Measurements from ENCODE around the gene HOXA3. TPM values are rescaled to one million over a fixed set of nuclear protein-coding genes. Genes with fewer than 3 reads are reported as not detected.
A peak's percentile ranks its signal among the peaks of the same experiment; 100 is the strongest.

Gene HOXA3
- total RNA-seq, 1 donor from 2014 or later = 14.4 TPM

DNA sequence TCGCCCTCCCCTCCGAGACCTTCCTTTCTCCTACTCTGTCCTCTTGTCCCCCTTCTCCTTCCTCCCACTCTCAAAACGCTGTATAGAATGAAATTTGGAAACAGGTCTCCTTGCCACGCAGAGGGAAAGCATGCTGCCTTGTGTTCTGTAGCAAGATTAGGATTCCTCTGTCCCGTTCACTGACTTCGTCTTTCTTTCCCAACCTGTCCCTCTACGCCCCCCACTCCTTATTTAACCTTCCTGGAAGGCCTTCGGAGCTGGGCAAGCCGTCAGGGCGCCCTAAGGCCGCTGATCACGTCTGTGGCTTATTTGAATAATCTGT is 11.6 kb upstream of the HOXA3 start:
- H3K27me3 ChIP-seq = peaks cover 34% of the 10 kb centered on the region
- H3K4me3 ChIP-seq = peak overlapping the region; percentile 45 to 59
- no peaks in the 10 kb centered on the region for H3K36me3 ChIP-seq
- peaks cover 0 to 4% of the 10 kb centered on the region in 2 donors for H3K4me1 ChIP-seq
- no peaks in the 10 kb centered on the region for H3K9me3 ChIP-seq
- no peak for DNase-seq (ENCODE audit: low spot score in 2 of 2)
- TF ChIP-seq, protein P1, sequence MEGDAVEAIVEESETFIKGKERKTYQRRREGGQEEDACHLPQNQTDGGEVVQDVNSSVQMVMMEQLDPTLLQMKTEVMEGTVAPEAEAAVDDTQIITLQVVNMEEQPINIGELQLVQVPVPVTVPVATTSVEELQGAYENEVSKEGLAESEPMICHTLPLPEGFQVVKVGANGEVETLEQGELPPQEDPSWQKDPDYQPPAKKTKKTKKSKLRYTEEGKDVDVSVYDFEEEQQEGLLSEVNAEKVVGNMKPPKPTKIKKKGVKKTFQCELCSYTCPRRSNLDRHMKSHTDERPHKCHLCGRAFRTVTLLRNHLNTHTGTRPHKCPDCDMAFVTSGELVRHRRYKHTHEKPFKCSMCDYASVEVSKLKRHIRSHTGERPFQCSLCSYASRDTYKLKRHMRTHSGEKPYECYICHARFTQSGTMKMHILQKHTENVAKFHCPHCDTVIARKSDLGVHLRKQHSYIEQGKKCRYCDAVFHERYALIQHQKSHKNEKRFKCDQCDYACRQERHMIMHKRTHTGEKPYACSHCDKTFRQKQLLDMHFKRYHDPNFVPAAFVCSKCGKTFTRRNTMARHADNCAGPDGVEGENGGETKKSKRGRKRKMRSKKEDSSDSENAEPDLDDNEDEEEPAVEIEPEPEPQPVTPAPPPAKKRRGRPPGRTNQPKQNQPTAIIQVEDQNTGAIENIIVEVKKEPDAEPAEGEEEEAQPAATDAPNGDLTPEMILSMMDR (IDR thresholded peaks at IDR 0.05) = no peak
- intact Hi-C loops (cut with DNase I) = loop anchor here (10.0 kb wide), 1 partner anchor 1269 kb away; no protein-coding TSS in a partner anchor
- no peak overlapping the region for H3K27ac ChIP-seq

DNA sequence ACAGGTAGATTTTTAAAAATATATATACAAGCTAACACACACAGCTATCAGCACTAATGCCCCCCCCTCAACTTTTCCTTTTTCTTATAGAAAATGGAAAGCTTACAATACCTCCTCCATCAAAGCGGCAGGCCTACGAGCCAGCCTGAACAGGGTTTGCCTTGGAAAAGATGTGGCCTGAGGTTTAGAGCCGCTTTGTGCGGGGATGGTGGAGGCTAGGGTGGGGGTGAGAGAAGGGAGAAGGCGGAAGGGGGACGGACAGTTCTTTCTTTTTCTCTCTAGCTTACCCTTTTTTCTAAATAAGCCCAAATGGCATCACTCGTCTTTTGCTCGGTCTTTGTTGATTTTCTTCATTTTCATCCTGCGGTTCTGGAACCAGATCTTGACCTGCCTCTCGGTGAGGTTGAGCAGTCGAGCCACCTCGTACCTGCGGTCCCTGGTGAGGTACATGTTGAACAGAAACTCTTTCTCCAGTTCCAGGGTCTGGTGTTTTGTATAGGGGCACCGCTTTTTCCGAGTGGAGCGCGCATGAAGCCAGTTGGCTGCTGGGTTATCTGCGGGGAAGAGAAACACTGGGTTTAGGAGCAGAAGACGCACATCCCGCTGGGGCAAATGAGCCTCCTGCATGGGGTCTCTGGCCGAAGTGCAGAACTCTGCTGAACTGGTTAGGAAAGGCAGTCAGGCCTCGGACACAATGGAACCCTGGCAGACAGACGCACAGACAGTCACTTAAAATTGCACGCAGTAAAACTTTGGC is 11.1 kb upstream of the HOXA3 start:
- Histone ChIP-seq H3K4me3 (peak overlapping the region in 1 of 2 donors; percentile 45), H3K36me3 (no peaks in the 10 kb centered on the region), H3K4me1 (peaks cover 0 to 4% of the 10 kb centered on the region in 2 donors), H3K9me3 (no peaks in the 10 kb centered on the region), H3K27me3 (peaks cover 30% of the 10 kb centered on the region), H3K27ac (no peak overlapping the region)
- peak in 1 of 2 donors; percentile 51 for DNase-seq (ENCODE audit: low spot score in 2 of 2)
- TF ChIP-seq, protein P1 (IDR thresholded peaks at IDR 0.05) = no peak
- intact Hi-C loops (cut with DNase I) = loop anchor here (10.0 kb wide), 1 partner anchor 1269 kb away; no protein-coding TSS in a partner anchor

DNA sequence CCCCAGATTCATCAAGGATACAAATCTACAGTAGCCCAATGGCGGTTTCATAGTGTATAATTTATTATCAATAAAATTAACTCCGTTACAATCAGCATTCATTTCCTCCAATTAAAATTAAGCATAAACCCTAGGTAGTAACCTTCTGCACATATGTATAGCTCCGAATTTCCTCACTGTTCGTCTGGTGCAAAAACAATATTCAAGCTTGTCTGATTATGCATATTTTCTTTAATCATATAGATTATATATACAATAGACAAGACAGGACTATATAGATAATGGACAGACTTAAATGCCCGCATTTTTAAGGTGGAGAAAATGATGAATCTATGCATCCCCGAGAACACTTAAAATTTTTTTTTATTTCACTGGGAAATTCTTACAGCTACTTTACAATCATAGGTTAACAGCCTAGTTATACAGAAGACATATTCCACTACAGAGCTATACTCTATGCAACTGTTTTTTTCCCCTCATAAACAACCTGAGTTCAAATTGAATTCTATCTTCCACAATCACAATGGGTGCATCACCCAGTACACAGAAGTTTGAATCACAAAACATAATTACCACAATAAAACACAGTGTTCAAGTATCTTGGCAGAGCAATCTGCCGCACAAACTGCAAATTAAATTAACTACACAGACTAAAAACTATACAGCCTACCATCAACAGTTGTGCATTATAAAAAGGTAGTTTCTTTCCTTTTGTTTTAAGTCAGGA is 10.3 kb upstream of the HOXA3 start:
- Histone ChIP-seq H3K9me3 (no peaks in the 10 kb centered on the region), H3K4me3 (no peak overlapping the region), H3K4me1 (peaks cover 0 to 4% of the 10 kb centered on the region in 2 donors), H3K36me3 (no peaks in the 10 kb centered on the region), H3K27me3 (peaks cover 25% of the 10 kb centered on the region), H3K27ac (no peak overlapping the region)
- intact Hi-C loops (cut with DNase I) = loop anchor here (10.0 kb wide), 1 partner anchor 1268 kb away; no protein-coding TSS in a partner anchor
- TF ChIP-seq, protein P1 (IDR thresholded peaks at IDR 0.05) = no peak
- DNase-seq (ENCODE audit: low spot score in 2 of 2) = no peak

DNA sequence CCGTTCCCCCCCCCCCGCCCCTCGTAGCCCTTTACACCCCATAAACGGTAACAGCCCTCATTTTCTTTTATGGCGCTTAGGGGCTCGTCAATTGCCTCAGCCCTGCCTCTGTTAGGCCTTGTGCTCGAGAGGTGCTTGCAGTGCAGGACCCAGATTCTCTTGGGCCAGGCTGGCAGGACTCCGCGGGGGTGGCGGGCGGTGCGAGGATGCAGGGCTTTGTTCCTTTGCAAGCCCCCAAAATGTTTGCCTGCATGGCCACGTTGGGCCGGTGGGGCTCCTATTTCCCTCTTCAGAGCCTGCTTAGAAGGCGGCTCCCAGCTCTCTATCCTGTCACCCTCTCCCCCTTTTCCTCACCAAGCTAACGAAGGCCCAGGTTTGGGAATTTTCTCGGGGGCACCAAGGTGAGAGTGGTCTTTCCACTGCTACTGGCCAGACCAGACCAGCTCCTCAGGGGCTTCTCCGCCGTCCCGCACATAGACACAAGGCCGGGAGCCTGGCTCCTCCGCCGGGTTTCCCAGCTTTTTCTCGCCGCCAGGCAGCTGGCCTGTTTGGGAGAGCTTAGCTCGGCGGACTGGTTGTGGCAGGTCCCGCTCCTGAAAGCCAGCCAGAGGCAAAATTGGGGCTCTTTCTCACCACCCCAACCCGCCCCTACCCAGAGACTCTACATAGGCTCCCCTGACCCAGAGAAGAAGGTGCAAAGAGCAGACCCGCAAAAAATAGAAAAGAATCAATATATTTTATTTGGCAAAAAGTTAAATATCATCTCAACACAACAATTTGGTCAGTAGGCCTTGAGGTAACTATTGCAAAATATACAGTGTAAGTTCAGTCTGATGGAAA is 9.6 kb upstream of the HOXA3 start:
- Histone ChIP-seq H3K9me3 (no peaks in the 10 kb centered on the region), H3K36me3 (no peaks in the 10 kb centered on the region), H3K27me3 (peaks cover 21% of the 10 kb centered on the region), H3K4me3 (peak overlapping the region; percentile 47 to 72), H3K27ac (no peak overlapping the region), H3K4me1 (peaks cover 0 to 4% of the 10 kb centered on the region in 2 donors)
- peak in 1 of 2 donors; percentile 63 for DNase-seq (ENCODE audit: low spot score in 2 of 2)
- TF ChIP-seq, protein P1 (IDR thresholded peaks at IDR 0.05) = no peak
- intact Hi-C loops (cut with DNase I) = loop anchor here (1.0 to 10.0 kb wide), 3 partner anchors 475 to 1267 kb away; no protein-coding TSS in a partner anchor

DNA sequence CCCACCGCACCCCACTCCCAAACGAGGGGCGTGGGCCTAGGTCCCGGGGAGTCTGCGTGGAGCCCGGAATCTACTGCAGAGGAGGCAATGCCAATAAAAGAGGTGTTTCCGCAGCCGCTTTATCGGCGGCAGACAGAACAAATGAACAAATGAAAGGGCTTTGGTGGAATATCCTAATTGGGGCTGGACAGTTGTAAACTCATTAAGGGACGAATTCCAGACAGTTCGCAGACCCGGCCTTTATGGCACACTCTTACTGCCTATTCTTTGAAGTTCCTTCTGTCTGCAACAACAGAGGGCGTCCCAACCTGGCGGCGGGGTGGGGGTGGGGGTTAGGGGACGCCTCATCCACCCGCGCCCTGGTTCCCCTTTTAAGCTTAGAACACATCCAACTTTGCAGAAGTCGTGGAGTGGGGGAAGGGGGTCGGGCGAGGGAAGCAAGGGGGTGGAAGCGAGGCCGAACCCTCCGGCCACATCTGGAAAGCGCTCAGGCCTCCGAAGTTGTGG is 8.9 kb upstream of the HOXA3 start:
- intact Hi-C loops (cut with DNase I) = loop anchor here (1.0 to 10.0 kb wide), 3 partner anchors 474 to 1266 kb away; no protein-coding TSS in a partner anchor
- H3K4me3 ChIP-seq = peak overlapping the region; percentile 47 to 72
- no peak overlapping the region for H3K27ac ChIP-seq
- no peaks in the 10 kb centered on the region for H3K9me3 ChIP-seq
- DNase-seq (ENCODE audit: low spot score in 2 of 2) = peak in 1 of 2 donors; percentile 65
- H3K27me3 ChIP-seq = peaks cover 14% of the 10 kb centered on the region
- H3K4me1 ChIP-seq = peaks cover 0 to 3% of the 10 kb centered on the region in 2 donors
- TF ChIP-seq, protein P1 (IDR thresholded peaks at IDR 0.05) = no peak
- H3K36me3 ChIP-seq = no peaks in the 10 kb centered on the region

Data from ascending aorta (tissue), 2 donors.